ENCODE measurements around the gene HMCES.

GRCh38 chr3:129310111-129311011 lies 31.7 kb downstream of the HMCES start:
- TF ChIP-seq CTCF (CRISPR knock-in tag; IDR thresholded peaks at IDR 0.05) = no peak
- no peak for TF ChIP-seq RFX5 (IDR thresholded peaks at IDR 0.05; ENCODE audit: low read depth, low read length)
- TF ChIP-seq SIN3A (IDR thresholded peaks at IDR 0.05; ENCODE audit: borderline replicate concordance, low read depth, low read length) = no peak
- TF ChIP-seq ELF4 (CRISPR knock-in tag; IDR thresholded peaks at IDR 0.05; ENCODE audit: borderline replicate concordance) = no peak
- TF ChIP-seq ZBTB1 (CRISPR knock-in tag; IDR thresholded peaks at IDR 0.05; ENCODE audit: borderline replicate concordance) = no peak
- no peak for TF ChIP-seq MYC (CRISPR knock-in tag; IDR thresholded peaks at IDR 0.05; ENCODE audit: borderline replicate concordance)
- no peak for TF ChIP-seq CEBPB (IDR thresholded peaks at IDR 0.05; ENCODE audit: borderline replicate concordance, low read depth, low read length)
- no peak for TF ChIP-seq POLR2A (IDR thresholded peaks at IDR 0.05; ENCODE audit: insufficient read depth in 1 of 2, low read depth in 2 of 2, low read length in 2 of 2)
- no peak for TF ChIP-seq BRCA1 (CRISPR knock-in tag; IDR thresholded peaks at IDR 0.05)
- no peak for TF ChIP-seq KAT2B (IDR thresholded peaks at IDR 0.05; ENCODE audit: borderline replicate concordance, low read depth, low read length)
